ENCODE results near the gene SPECC1. TPM values are rescaled to one million over a fixed set of nuclear protein-coding genes. Genes with fewer than 3 reads are reported as not detected.

Gene SPECC1
- total and polyA plus RNA-seq, 12 donors, result 19.2 to 96.1 (median 40.3) TPM

- DNase-seq, result no peak
- no peak overlapping the region for H3K27ac ChIP-seq
- H3K9me3 ChIP-seq (replicated peaks in 1 of 3), result no peaks in the 10 kb centered on the region
- H3K27me3 ChIP-seq, result no peaks in the 10 kb centered on the region
- H3K4me1 ChIP-seq (replicated peaks in 1 of 2), result no peaks in the 10 kb centered on the region
- no peak overlapping the region for H3K4me3 ChIP-seq
- no peaks in the 10 kb centered on the region for H3K36me3 ChIP-seq (replicated peaks in 1 of 2)
- TF ChIP-seq CTCF (IDR thresholded peaks at IDR 0.05) (no peak), POLR2A (IDR thresholded peaks at IDR 0.05) (no peak)
- WGBS, 4 donors, result 80 to 84% (median 81%) methylated on average over 7 of the region's 7 CpGs
- intact Hi-C loops (cut with DNase I), result no loop called here
Observed at GRCh38 chr17:20253323-20253722, 244.2 kb downstream of the SPECC1 start.

- H3K4me1 ChIP-seq (replicated peaks in 1 of 2), result no peaks in the 10 kb centered on the region
- no peaks in the 10 kb centered on the region for H3K27me3 ChIP-seq
- no peaks in the 10 kb centered on the region for H3K9me3 ChIP-seq (replicated peaks in 1 of 3)
- DNase-seq, result no peak
- H3K4me3 ChIP-seq, result no peak overlapping the region
- H3K36me3 ChIP-seq (replicated peaks in 1 of 2), result no peaks in the 10 kb centered on the region
- no peak for TF ChIP-seq POLR2A (IDR thresholded peaks at IDR 0.05)
- TF ChIP-seq CTCF (IDR thresholded peaks at IDR 0.05), result no peak
- no peak overlapping the region for H3K27ac ChIP-seq
- WGBS, 4 donors, result 80 to 90% (median 89%) methylated on average over 2 of the region's 2 CpGs
- intact Hi-C loops (cut with DNase I), result no loop called here
Observed at GRCh38 chr17:20254541-20254940, 245.4 kb downstream of the SPECC1 start.

- 84 to 95% (median 87%) methylated on average over 2 of the region's 2 CpGs for WGBS, 4 donors
- TF ChIP-seq POLR2A (IDR thresholded peaks at IDR 0.05) (no peak), CTCF (IDR thresholded peaks at IDR 0.05) (no peak)
- DNase-seq, result no peak
- H3K9me3 ChIP-seq (replicated peaks in 1 of 3), result no peaks in the 10 kb centered on the region
- no peaks in the 10 kb centered on the region for H3K4me1 ChIP-seq (replicated peaks in 1 of 2)
- intact Hi-C loops (cut with DNase I), result no loop called here
- H3K27me3 ChIP-seq, result no peaks in the 10 kb centered on the region
- H3K36me3 ChIP-seq (replicated peaks in 1 of 2), result no peaks in the 10 kb centered on the region
- no peak overlapping the region for H3K4me3 ChIP-seq
- H3K27ac ChIP-seq, result no peak overlapping the region
Observed at GRCh38 chr17:20256144-20256543, 247.0 kb downstream of the SPECC1 start.

GRCh38 chr17:20257008-20257407 lies 247.8 kb downstream of the SPECC1 start:
- no peak for DNase-seq
- intact Hi-C loops (cut with DNase I), result no loop called here

More at GRCh38 chr17:20257008-20257407, 247.8 kb downstream of the SPECC1 start:
- no peaks in the 10 kb centered on the region for H3K36me3 ChIP-seq (replicated peaks in 1 of 2)
- no peak overlapping the region for H3K27ac ChIP-seq
- H3K9me3 ChIP-seq (replicated peaks in 1 of 3), result no peaks in the 10 kb centered on the region
- no peaks in the 10 kb centered on the region for H3K27me3 ChIP-seq
- no peak overlapping the region for H3K4me3 ChIP-seq
- WGBS, 4 donors, result 50 to 75% (median 70%) methylated on average over 1 of the region's 1 CpG
- H3K4me1 ChIP-seq (replicated peaks in 1 of 2), result no peaks in the 10 kb centered on the region
- TF ChIP-seq CTCF (IDR thresholded peaks at IDR 0.05), result no peak

Data from adrenal gland (tissue), 12 donors.